B cell (primary cell): ENCODE data around the gene DDHD1. TPM values are rescaled to one million over a fixed set of nuclear protein-coding genes. Genes with fewer than 3 reads are reported as not detected.
A peak's percentile ranks its signal among the peaks of the same experiment; 100 is the strongest.

Experiments used
- ATAC-seq: fragments of 200-7000 bp; cut with Tn5 transposase; one replicate; pipeline ENCODE4 v1.10.0; 2021; ENCODE audit warnings: low read depth, mild to moderate bottlenecking, moderate number of reproducible peaks, moderate library complexity
- CTCF ChIA-PET: fragments of 350-600 bp; sonication (Branson Sonifier 250); formaldehyde crosslinking; loops from one replicate; lab custom pipeline; 2021; ENCODE audit warnings: antibody characterized with exemption, inconsistent platforms; lab: Charles Lee
- POLR2A ChIA-PET: fragments of 350-600 bp; sonication (Branson Sonifier 250); formaldehyde crosslinking; loops from one replicate; lab custom pipeline; 2021; ENCODE audit warnings: antibody characterized with exemption; lab: Charles Lee
- DNase-seq: peaks from one replicate; pipeline ENCODE4 v3.0.0; 2013
- H2AFZ ChIP-seq: 2 replicates; pipeline ENCODE4 v1.6.1; 2012; ENCODE audit warnings: mild to moderate bottlenecking, low read depth, low read length; ENCODE audit not compliant: insufficient read depth, poor library complexity, severe bottlenecking
- H3K27ac ChIP-seq, 2 donors: 1 replicate in 1 of 2; 2 replicates in 1 of 2; pipeline ENCODE4 v1.5.1; 2012 to 2013; ENCODE audit warnings: low read length in 2 of 2, mild to moderate bottlenecking in 2 of 2, moderate library complexity in 1 of 2
- H3K27me3 ChIP-seq, 4 experiments: fragments of 200-600 bp in 1 of 4; sonication (generic) in 1 of 4; replicated peaks in 1 of 4; 1 replicate in 2 of 4; 2 replicates in 2 of 4; pipeline versions ENCODE4 v1.6.1 to v1.7.0; 2013 to 2016; ENCODE audit warnings: low read length in 3 of 4, mild to moderate bottlenecking in 2 of 4, mixed read lengths in 1 of 4, moderate library complexity in 1 of 4; ENCODE audit not compliant: insufficient read depth in 4 of 4, control insufficient read depth in 3 of 4; ENCODE audit errors: control extremely low read depth in 1 of 4
- H3K36me3 ChIP-seq, 2 experiments: replicated peaks in 1 of 2; 1 replicate in 1 of 2; 2 replicates in 1 of 2; pipeline versions ENCODE4 v1.6.1 to v1.7.1; 2013; ENCODE audit warnings: low read length in 1 of 2; ENCODE audit not compliant: insufficient read depth in 2 of 2, control insufficient read depth in 1 of 2; ENCODE audit errors: control extremely low read depth in 1 of 2, extremely low read depth in 1 of 2
- H3K4me1 ChIP-seq, 2 donors: fragments of 200-600 bp in 1 of 2; sonication (generic) in 1 of 2; 1 replicate in 1 of 2; 2 replicates in 1 of 2; pipeline versions ENCODE4 v1.5.1 to v1.6.1; 2013 to 2017; ENCODE audit warnings: low read length in 2 of 2; ENCODE audit not compliant: control insufficient read depth in 2 of 2, insufficient read depth in 2 of 2
- H3K4me2 ChIP-seq: replicated peaks from 2 replicates; pipeline ENCODE3; 2012; ENCODE audit warnings: mild to moderate bottlenecking, low read depth, low read length; ENCODE audit not compliant: poor library complexity, severe bottlenecking
- H3K4me3 ChIP-seq, 5 experiments: fragments of 200-600 bp in 1 of 5; sonication (generic) in 1 of 5; 1 replicate in 3 of 5; 2 replicates in 2 of 5; pipeline versions ENCODE4 v1.5.1 to v1.7.0; 2011 to 2016; ENCODE audit warnings: low read length in 4 of 5, mild to moderate bottlenecking in 4 of 5, low read depth in 2 of 5, control low read depth in 1 of 5, moderate library complexity in 1 of 5; ENCODE audit not compliant: insufficient read depth in 1 of 5; ENCODE audit errors: control extremely low read depth in 1 of 5, extremely low read depth in 1 of 5
- H3K79me2 ChIP-seq: fragments of 200-600 bp; sonication (generic); one replicate; pipeline ENCODE4 v1.6.0; 2016; ENCODE audit warnings: low read length; ENCODE audit not compliant: control insufficient read depth, insufficient read depth
- H3K9ac ChIP-seq: fragments of 200-600 bp; sonication (generic); 2 replicates; pipeline ENCODE4 v1.6.1; 2017; ENCODE audit warnings: mild to moderate bottlenecking, low read length, moderate library complexity
- H3K9me3 ChIP-seq, 3 donors: one replicate each; pipeline versions ENCODE4 v1.6.1 to v1.7.1; 2013; ENCODE audit warnings: low read length in 2 of 3; ENCODE audit not compliant: control insufficient read depth in 2 of 3, insufficient read depth in 1 of 3; ENCODE audit errors: control extremely low read depth in 1 of 3
- H4K20me1 ChIP-seq: 2 replicates; pipeline ENCODE4 v1.6.0; 2012; ENCODE audit warnings: mild to moderate bottlenecking, low read length; ENCODE audit not compliant: insufficient read depth, control insufficient read depth, poor library complexity, severe bottlenecking
- H3K27ac Mint-ChIP-seq: one replicate; pipeline ENCODE4 v1.8.0; 2021; ENCODE audit warnings: mixed read lengths
- H3K27me3 Mint-ChIP-seq: one replicate; pipeline ENCODE4 v1.8.0; 2021; ENCODE audit warnings: mixed read lengths
- H3K4me1 Mint-ChIP-seq: one replicate; pipeline ENCODE4 v1.8.0; 2021; ENCODE audit warnings: mixed read lengths
- H3K4me3 Mint-ChIP-seq: one replicate; pipeline ENCODE4 v1.8.0; 2021; ENCODE audit warnings: mixed read lengths
- H3K9me3 Mint-ChIP-seq: one replicate; pipeline ENCODE4 v1.8.0; 2022; ENCODE audit warnings: mixed read lengths; ENCODE audit not compliant: insufficient read depth
- EZH2 ChIP-seq: IDR thresholded peaks from 2 replicates; pipeline ENCODE4 v1.6.1; 2012; ENCODE audit warnings: borderline replicate concordance, low read depth, mild to moderate bottlenecking, moderate library complexity, low read length; ENCODE audit not compliant: insufficient read depth, poor library complexity, severe bottlenecking
- WGBS: methylation state at CpG from one replicate; pipeline ENCODE4 v1.1.5; 2013; ENCODE audit warnings: missing lambda C conversion rate; ENCODE audit not compliant: insufficient coverage; 5-methylcytosine and 5-hydroxymethylcytosine counted together
- intact Hi-C: fragments of 100-400 bp; cut with micrococcal nuclease; formaldehyde crosslinking; loops from one replicate; pipeline ENCODE4 v1.10.0; 2022
- polyA plus RNA-seq: library from polyadenylated mRNA; depleted of rRNA; stranded (reverse); fragments of >200 nt; gene quantifications from 2 replicates; pipeline ENCODE4 v1.2.3, GENCODE V29; 2012
- total RNA-seq, 2 donors: library from RNA; stranded (reverse); fragments of 120-200 nt in 1 of 2; gene quantifications; 1 replicate in 1 of 2; 2 replicates in 1 of 2; pipeline versions ENCODE4 v1.2.3 to v1.2.4, GENCODE V29; 2013 to 2022
- TF ChIP-seq, protein P1 (sequence below): fragments of 200-600 bp; IDR thresholded peaks from one replicate; pipeline ENCODE4 v1.8.0; 2022; ENCODE audit warnings: antibody characterized with exemption, mild to moderate bottlenecking

The DDHD1 gene
- total and polyA plus RNA-seq, 2 donors (not counting 1 experiment from before 2014, with no cell fraction given): 7.1 to 75.4 TPM

DNA sequence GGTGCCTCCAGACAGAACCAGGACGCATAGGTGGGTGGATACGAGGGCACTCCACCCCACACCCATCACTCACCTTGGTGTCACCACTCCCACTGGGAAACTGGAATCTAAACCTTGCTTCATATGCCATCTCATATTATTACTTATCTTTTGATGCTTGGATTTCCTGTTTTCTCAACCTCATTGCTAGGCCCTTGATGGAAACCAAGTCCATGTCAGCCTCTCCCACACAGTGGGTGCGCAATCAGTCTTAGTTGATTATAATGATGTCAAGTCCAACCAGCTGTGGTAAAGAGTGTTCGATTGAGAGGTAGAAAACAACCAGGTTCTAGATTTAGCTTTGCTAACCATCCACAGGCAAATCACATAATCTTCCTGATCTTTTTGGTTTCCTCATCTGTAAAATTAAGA, 584 bp upstream of the DDHD1 start:
- Histone ChIP-seq H3K4me2 (peak overlapping the region; percentile 85), H3K9me3 (peaks cover 0 to 5% (median 0%) of the 10 kb centered on the region in 3 donors), H2AFZ (peak overlapping the region; percentile 95), H3K9ac (peak overlapping the region; percentile 90), H3K4me1 (peaks cover 28 to 35% of the 10 kb centered on the region in 2 donors), H3K79me2 (peaks cover 39% of the 10 kb centered on the region), H3K36me3 (no peaks in the 10 kb centered on the region), H3K4me3 (peak overlapping the region in 4 of 5 experiments; percentile 27 to 78 (median 50)), H3K27me3 (no peaks in the 10 kb centered on the region), H4K20me1 (peaks cover 17% of the 10 kb centered on the region), H3K27ac (peak overlapping the region; percentile 86 to 96)
- WGBS: 33% methylated on average over 2 of the region's 4 CpGs
- no peak for TF ChIP-seq EZH2
- TF ChIP-seq, protein P1, sequence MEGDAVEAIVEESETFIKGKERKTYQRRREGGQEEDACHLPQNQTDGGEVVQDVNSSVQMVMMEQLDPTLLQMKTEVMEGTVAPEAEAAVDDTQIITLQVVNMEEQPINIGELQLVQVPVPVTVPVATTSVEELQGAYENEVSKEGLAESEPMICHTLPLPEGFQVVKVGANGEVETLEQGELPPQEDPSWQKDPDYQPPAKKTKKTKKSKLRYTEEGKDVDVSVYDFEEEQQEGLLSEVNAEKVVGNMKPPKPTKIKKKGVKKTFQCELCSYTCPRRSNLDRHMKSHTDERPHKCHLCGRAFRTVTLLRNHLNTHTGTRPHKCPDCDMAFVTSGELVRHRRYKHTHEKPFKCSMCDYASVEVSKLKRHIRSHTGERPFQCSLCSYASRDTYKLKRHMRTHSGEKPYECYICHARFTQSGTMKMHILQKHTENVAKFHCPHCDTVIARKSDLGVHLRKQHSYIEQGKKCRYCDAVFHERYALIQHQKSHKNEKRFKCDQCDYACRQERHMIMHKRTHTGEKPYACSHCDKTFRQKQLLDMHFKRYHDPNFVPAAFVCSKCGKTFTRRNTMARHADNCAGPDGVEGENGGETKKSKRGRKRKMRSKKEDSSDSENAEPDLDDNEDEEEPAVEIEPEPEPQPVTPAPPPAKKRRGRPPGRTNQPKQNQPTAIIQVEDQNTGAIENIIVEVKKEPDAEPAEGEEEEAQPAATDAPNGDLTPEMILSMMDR: no peak
- Mint-ChIP-seq H3K27ac (peak overlapping the region; percentile 99), H3K9me3 (no peaks in the 10 kb centered on the region), H3K4me3 (peak overlapping the region; percentile 99), H3K4me1 (peaks cover 40% of the 10 kb centered on the region), H3K27me3 (no peaks in the 10 kb centered on the region)
- DNase-seq: no peak
- ATAC-seq: no peak
- ChIA-PET POLR2A (interaction anchor here (0.6 to 2.0 kb wide), 3 partner anchors 64 to 458 kb away, joined by 3 to 9 read pairs (median 4); partner anchors contain the start of gene ERO1A), CTCF (interaction anchor here (1.8 to 2.5 kb wide), 3 partner anchors 27 to 64 kb away, joined by 7 to 10 read pairs (median 7); no protein-coding TSS in a partner anchor)
- intact Hi-C loops: loop anchor here (1.0 to 10.0 kb wide), 10 partner anchors 27 to 1874 kb away; partner anchors contain the start of genes CNIH1, FERMT2, GMFB and GNPNAT1
